ENCODE measurements around the gene MORN5.
A peak's percentile ranks its signal among the peaks of the same experiment; 100 is the strongest.

The MORN5 gene

GRCh38 chr9:122145592-122145863, 14.2 kb upstream of the MORN5 start:
- no peak for DNase-seq (ENCODE audit: extremely low read depth, low read depth)
- TF ChIP-seq CTCF (IDR thresholded peaks at IDR 0.05; ENCODE audit: low read depth, low read length) = no peak

- DNase-seq (ENCODE audit: extremely low read depth, low read depth) = no peak
- TF ChIP-seq CTCF (IDR thresholded peaks at IDR 0.05; ENCODE audit: low read depth, low read length) = no peak
Measured at GRCh38 chr9:122151267-122151828, 8.4 kb upstream of the MORN5 start.

- DNase-seq (ENCODE audit: extremely low read depth, low read depth) = no peak
- no peak for TF ChIP-seq CTCF (IDR thresholded peaks at IDR 0.05; ENCODE audit: low read depth, low read length)
Measured at GRCh38 chr9:122155796-122156195, 3.9 kb upstream of the MORN5 start.

GRCh38 chr9:122158202-122158601, 1.5 kb upstream of the MORN5 start:
- no peak for DNase-seq (ENCODE audit: extremely low read depth, low read depth)
- peak; percentile 44 for TF ChIP-seq CTCF (IDR thresholded peaks at IDR 0.05; ENCODE audit: low read depth, low read length)

- DNase-seq (ENCODE audit: extremely low read depth, low read depth) = no peak
- no peak for TF ChIP-seq CTCF (IDR thresholded peaks at IDR 0.05; ENCODE audit: low read depth, low read length)
Measured at GRCh38 chr9:122159925-122160246, 178 bp downstream of the MORN5 start.

- DNase-seq (ENCODE audit: extremely low read depth, low read depth) = no peak
- no peak for TF ChIP-seq CTCF (IDR thresholded peaks at IDR 0.05; ENCODE audit: low read depth, low read length)
Measured at GRCh38 chr9:122162415-122162814, 2.7 kb downstream of the MORN5 start.

- DNase-seq (ENCODE audit: extremely low read depth, low read depth) = no peak
- TF ChIP-seq CTCF (IDR thresholded peaks at IDR 0.05; ENCODE audit: low read depth, low read length) = no peak
Measured at GRCh38 chr9:122164286-122164685, 4.6 kb downstream of the MORN5 start.

Measured in AG09319 (cell line).